GM12873 (cell line): ENCODE measurements around the gene TAF1B.

Experiments
- TF ChIP-seq, protein P1 (sequence below): IDR thresholded peaks from 2 replicates; pipeline ENCODE4 v1.5.1; 2012; ENCODE audit warnings: low read depth, mild to moderate bottlenecking, moderate library complexity, low read length, control low read depth; ENCODE audit not compliant: insufficient read depth; ENCODE audit errors: missing control alignments

TAF1B gene

DNA sequence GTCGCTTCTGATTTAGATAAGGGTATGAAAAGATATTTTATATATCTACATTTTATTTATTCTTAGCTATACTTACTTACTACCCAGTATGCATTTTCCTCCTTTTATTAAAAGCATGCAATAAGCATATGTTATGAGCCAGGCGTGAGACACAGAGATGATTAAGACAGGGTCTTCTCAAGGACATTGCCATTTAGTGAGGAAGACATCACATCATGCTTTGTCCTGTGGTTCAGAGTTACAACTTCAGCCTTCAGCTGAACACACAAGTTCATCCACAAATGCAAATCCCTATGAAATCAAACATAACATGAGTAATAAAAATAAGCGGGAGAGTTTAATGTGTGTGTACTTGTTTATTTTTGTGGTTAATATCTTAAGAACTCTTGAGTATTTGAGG, 138.4 kb downstream of the TAF1B start:
- TF ChIP-seq, protein P1, sequence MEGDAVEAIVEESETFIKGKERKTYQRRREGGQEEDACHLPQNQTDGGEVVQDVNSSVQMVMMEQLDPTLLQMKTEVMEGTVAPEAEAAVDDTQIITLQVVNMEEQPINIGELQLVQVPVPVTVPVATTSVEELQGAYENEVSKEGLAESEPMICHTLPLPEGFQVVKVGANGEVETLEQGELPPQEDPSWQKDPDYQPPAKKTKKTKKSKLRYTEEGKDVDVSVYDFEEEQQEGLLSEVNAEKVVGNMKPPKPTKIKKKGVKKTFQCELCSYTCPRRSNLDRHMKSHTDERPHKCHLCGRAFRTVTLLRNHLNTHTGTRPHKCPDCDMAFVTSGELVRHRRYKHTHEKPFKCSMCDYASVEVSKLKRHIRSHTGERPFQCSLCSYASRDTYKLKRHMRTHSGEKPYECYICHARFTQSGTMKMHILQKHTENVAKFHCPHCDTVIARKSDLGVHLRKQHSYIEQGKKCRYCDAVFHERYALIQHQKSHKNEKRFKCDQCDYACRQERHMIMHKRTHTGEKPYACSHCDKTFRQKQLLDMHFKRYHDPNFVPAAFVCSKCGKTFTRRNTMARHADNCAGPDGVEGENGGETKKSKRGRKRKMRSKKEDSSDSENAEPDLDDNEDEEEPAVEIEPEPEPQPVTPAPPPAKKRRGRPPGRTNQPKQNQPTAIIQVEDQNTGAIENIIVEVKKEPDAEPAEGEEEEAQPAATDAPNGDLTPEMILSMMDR = no peak

DNA sequence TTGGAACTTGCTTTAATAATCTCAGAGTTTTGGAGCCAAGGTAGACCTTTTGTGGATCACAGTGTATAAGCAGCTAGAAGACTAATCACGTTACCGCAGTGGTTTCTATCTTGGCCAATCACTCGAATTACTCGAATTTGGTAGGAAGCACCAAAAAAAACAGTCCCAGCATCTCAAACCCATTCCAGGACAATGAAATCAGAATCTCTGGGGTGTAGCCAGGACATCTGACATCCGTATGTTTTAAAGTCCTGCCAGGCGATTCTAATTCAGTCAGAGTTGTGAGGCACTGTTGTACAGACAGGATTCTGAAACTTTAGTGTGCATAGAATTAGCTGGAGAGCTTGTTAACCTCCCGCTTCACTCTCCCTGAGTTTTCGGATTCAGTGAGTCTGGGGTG, 139.0 kb downstream of the TAF1B start:
- TF ChIP-seq, protein P1 = no peak

DNA sequence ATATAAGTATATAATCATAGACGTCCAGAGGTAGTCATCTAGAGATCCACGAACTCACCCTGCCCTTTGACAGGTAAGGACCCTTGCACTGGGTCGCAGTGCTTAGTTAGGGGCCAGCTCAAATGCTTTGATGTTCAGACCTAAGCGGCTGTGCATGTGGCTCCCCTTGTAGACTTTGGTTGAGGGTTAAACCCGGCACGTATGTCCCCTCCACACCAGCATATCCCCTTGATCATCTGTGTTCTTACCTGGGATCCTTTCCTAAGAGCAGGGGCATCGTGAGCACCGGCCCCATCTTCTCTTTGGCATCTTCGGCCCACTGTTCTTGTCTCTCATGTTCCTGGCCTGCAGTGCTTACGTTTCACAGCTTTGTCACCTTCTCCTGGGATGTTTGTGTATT, 139.6 kb downstream of the TAF1B start:
- TF ChIP-seq, protein P1 = no peak

DNA sequence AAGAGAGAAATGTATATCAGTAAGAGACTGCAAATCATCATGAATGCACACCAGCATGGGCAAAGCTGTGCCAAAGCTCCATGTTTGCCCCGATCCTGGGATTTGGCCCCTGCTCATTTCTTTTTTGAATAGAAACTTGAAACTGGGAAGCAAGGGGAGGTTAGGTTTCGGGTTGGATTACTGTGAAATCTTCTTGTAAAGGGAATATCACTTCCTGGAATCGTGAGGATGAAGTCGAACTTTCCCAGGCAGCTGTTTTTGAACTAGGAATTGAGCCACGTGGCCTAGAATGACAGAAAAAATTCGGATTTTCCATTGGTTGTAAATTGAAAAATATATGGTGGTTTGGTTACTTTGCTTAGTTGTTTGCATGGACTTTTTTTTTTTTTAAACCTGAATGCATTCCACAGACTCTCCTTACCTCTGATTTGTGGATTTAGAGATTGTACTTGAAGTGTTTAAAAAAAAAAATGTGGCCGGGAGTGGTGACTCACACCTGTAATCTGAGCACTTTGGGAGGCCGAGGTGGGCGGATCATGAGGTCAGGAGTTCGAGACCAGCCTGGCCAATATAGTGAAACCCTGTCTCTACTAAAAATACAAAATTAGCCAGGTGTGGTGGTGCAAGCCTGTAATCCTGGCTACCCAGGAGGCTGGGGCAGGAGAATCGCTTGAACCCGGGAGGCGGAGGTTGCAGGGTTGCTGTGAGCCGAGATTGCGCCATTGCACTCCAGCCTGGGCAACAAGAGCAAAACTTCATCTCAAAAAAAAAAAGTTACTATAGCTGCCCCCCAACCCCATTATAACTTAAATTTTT, 140.3 kb downstream of the TAF1B start:
- TF ChIP-seq, protein P1 = no peak
